Lower leg skin (tissue), 4 donors: ENCODE measurements around the gene S100A9. TPM values are rescaled to one million over a fixed set of nuclear protein-coding genes. Genes with fewer than 3 reads are reported as not detected.
A peak's percentile ranks its signal among the peaks of the same experiment; 100 is the strongest.

ENCODE experiments used
- DNase-seq, 2 donors: peaks; one replicate each; pipeline ENCODE4 v3.0.0-alpha.2; 2019; ENCODE audit warnings: low spot score in 2 of 2
- H3K4me3 ChIP-seq: fragments of 200-600 bp; sonication (generic); 2 replicates; pipeline ENCODE4 v1.5.1; 2017; ENCODE audit warnings: mild to moderate bottlenecking, low read depth; ENCODE audit not compliant: poor library complexity, severe bottlenecking
- CTCF ChIP-seq, 3 donors: fragments of 450-650 bp; IDR thresholded peaks; one replicate each; pipeline ENCODE4 v1.5.1; 2016; ENCODE audit warnings: antibody characterized with exemption in 3 of 3, mild to moderate bottlenecking in 3 of 3, moderate library complexity in 2 of 3
- POLR2A ChIP-seq, 2 donors: fragments of 450-650 bp; IDR thresholded peaks; one replicate each; pipeline ENCODE4 v1.6.1; 2016 to 2017; ENCODE audit warnings: antibody characterized with exemption in 2 of 2, mild to moderate bottlenecking in 1 of 2, moderate library complexity in 1 of 2
- WGBS, 2 donors: methylation state at CpG; one replicate each; pipeline ENCODE4 v1.1.5; 2018; 5-methylcytosine and 5-hydroxymethylcytosine counted together
- intact Hi-C: fragments of 100-400 bp; cut with DNase I; formaldehyde crosslinking; loops from one replicate; pipeline ENCODE4 v1.15.0; 2023; ENCODE audit warnings: low total_unique reads
- total RNA-seq, 4 donors: library from RNA; depleted of rRNA; stranded (reverse); fragments of >200 nt; gene quantifications; one replicate each; pipeline ENCODE4 v1.1.0, GENCODE V29; 2016

Gene S100A9
- total RNA-seq, 4 donors from 2014 or later = 21.6 to 53.2 (median 31.3) TPM

GRCh38 chr1:153374071-153374470 is 16.4 kb downstream of the S100A9 start:
- no peak for TF ChIP-seq CTCF (IDR thresholded peaks at IDR 0.05)
- no peak for TF ChIP-seq POLR2A (IDR thresholded peaks at IDR 0.05)
- H3K4me3 ChIP-seq = no peak overlapping the region
- WGBS, 2 donors = 64 to 75% methylated on average over 2 of the region's 2 CpGs
- intact Hi-C loops = no loop called here
- DNase-seq = peak in 1 of 2 donors; percentile 77

- intact Hi-C loops = no loop called here
- peak in 1 of 2 donors; percentile 56 for DNase-seq
- no peak within 1 kb of the TSS for H3K4me3 ChIP-seq
- TF ChIP-seq POLR2A (IDR thresholded peaks at IDR 0.05) (no peak), CTCF (IDR thresholded peaks at IDR 0.05) (no peak)
- 55 to 65% methylated on average over 1 of the region's 1 CpG for WGBS, 2 donors
These were observed 17.9 kb downstream of the S100A9 start, which contains the start of gene S100A12 for GRCh38 chr1:153375511-153375910. S100A12 (minus strand) TSS chr1:153375621; CDS start chr1:153374592, 1,029 bp downstream.

GRCh38 chr1:153379591-153379990 is 21.9 kb downstream of the S100A9 start:
- intact Hi-C loops = no loop called here
- H3K4me3 ChIP-seq = no peak overlapping the region
- no peak for TF ChIP-seq CTCF (IDR thresholded peaks at IDR 0.05)
- no peak for DNase-seq
- WGBS, 2 donors = 69 to 75% methylated on average over 10 of the region's 10 CpGs

- TF ChIP-seq POLR2A (IDR thresholded peaks at IDR 0.05) (no peak), CTCF (IDR thresholded peaks at IDR 0.05) (no peak)
- peak in 1 of 2 donors; percentile 61 for DNase-seq
- 92 to 95% methylated on average over 23 of the region's 23 CpGs for WGBS, 2 donors
- H3K4me3 ChIP-seq = no peak overlapping the region
- intact Hi-C loops = no loop called here
These were observed 23.1 kb downstream of the S100A9 start for GRCh38 chr1:153380711-153381110.

GRCh38 chr1:153384958-153385580 is 27.4 kb downstream of the S100A9 start:
- TF ChIP-seq POLR2A (IDR thresholded peaks at IDR 0.05) (no peak), CTCF (IDR thresholded peaks at IDR 0.05) (no peak)

GRCh38 chr1:153386500-153386901 is 28.8 kb downstream of the S100A9 start:
- 41 to 57% methylated on average over 5 of the region's 5 CpGs for WGBS, 2 donors
- intact Hi-C loops = no loop called here
- no peak for TF ChIP-seq POLR2A (IDR thresholded peaks at IDR 0.05)
- TF ChIP-seq CTCF (IDR thresholded peaks at IDR 0.05) = no peak
- no peak overlapping the region for H3K4me3 ChIP-seq
- peak in 1 of 2 donors; percentile 59 for DNase-seq

More at GRCh38 chr1:153384958-153385580, 27.4 kb downstream of the S100A9 start:
- intact Hi-C loops = no loop called here
- no peak for DNase-seq
- no peak overlapping the region for H3K4me3 ChIP-seq
- WGBS, 2 donors = 55 to 65% methylated on average over 4 of the region's 4 CpGs
